ENCODE measurements around the gene HOXA3.

The HOXA3 gene

GRCh38 chr7:27172823-27173510 is 20.6 kb upstream of the HOXA3 start:
- H3K27ac ChIP-seq (ENCODE audit: poor library complexity, severe bottlenecking): peak overlapping the region; percentile 93
- H3K4me1 ChIP-seq (ENCODE audit: insufficient read depth, poor library complexity, severe bottlenecking): peaks cover 20% of the 10 kb centered on the region
- peak overlapping the region; percentile 54 for H3K4me3 ChIP-seq (ENCODE audit: severe bottlenecking)
- H3K9me3 ChIP-seq (ENCODE audit: severe bottlenecking): no peaks in the 10 kb centered on the region
- no peak for ATAC-seq (ENCODE audit: low read depth)
- H3K36me3 ChIP-seq (ENCODE audit: low read depth): peaks cover 6% of the 10 kb centered on the region; the same call in 1 of the 2 replicates
- no peak for TF ChIP-seq CTCF (IDR thresholded peaks at IDR 0.05; ENCODE audit: poor library complexity, severe bottlenecking)
- peak; percentile 65 for DNase-seq (ENCODE audit: low spot score)
- H3K27me3 ChIP-seq (ENCODE audit: insufficient read depth, poor library complexity, severe bottlenecking): no peaks in the 10 kb centered on the region

- ATAC-seq (ENCODE audit: low read depth) (no peak), DNase-seq (ENCODE audit: low spot score) (peak; percentile 80)
- peak overlapping the region; percentile 93 for H3K27ac ChIP-seq (ENCODE audit: poor library complexity, severe bottlenecking)
- no peak for TF ChIP-seq CTCF (IDR thresholded peaks at IDR 0.05; ENCODE audit: poor library complexity, severe bottlenecking)
- peaks cover 6% of the 10 kb centered on the region; the same call in 1 of the 2 replicates for H3K36me3 ChIP-seq (ENCODE audit: low read depth)
- H3K9me3 ChIP-seq (ENCODE audit: severe bottlenecking): no peaks in the 10 kb centered on the region
- H3K4me3 ChIP-seq (ENCODE audit: severe bottlenecking): peak overlapping the region; percentile 54
- H3K4me1 ChIP-seq (ENCODE audit: insufficient read depth, poor library complexity, severe bottlenecking): peaks cover 25% of the 10 kb centered on the region
- no peaks in the 10 kb centered on the region for H3K27me3 ChIP-seq (ENCODE audit: insufficient read depth, poor library complexity, severe bottlenecking)
These were observed 20.0 kb upstream of the HOXA3 start for GRCh38 chr7:27172315-27172774.

- TF ChIP-seq CTCF (IDR thresholded peaks at IDR 0.05; ENCODE audit: poor library complexity, severe bottlenecking): peak; percentile 7
- Histone ChIP-seq H3K4me1 (ENCODE audit: insufficient read depth, poor library complexity, severe bottlenecking) (peaks cover 20% of the 10 kb centered on the region), H3K9me3 (ENCODE audit: severe bottlenecking) (no peaks in the 10 kb centered on the region), H3K27ac (ENCODE audit: poor library complexity, severe bottlenecking) (peak overlapping the region; percentile 93), H3K4me3 (ENCODE audit: severe bottlenecking) (peak overlapping the region; percentile 54), H3K27me3 (ENCODE audit: insufficient read depth, poor library complexity, severe bottlenecking) (no peaks in the 10 kb centered on the region), H3K36me3 (ENCODE audit: low read depth) (peaks cover 6% of the 10 kb centered on the region; the same call in 1 of the 2 replicates)
- 0 out of 3 replicates have a peak, but pooled peaks have one; percentile 9 for ATAC-seq (ENCODE audit: low read depth)
- peak; percentile 63 for DNase-seq (ENCODE audit: low spot score)
These were observed 19.4 kb upstream of the HOXA3 start for GRCh38 chr7:27171637-27172314.

- Histone ChIP-seq H3K27me3 (ENCODE audit: insufficient read depth, poor library complexity, severe bottlenecking) (no peaks in the 10 kb centered on the region), H3K4me1 (ENCODE audit: insufficient read depth, poor library complexity, severe bottlenecking) (peaks cover 15% of the 10 kb centered on the region), H3K36me3 (ENCODE audit: low read depth) (peaks cover 6% of the 10 kb centered on the region; the same call in 1 of the 2 replicates), H3K27ac (ENCODE audit: poor library complexity, severe bottlenecking) (peak overlapping the region; percentile 93), H3K4me3 (ENCODE audit: severe bottlenecking) (peak overlapping the region; percentile 54), H3K9me3 (ENCODE audit: severe bottlenecking) (no peaks in the 10 kb centered on the region)
- ATAC-seq (ENCODE audit: low read depth) (no peak), DNase-seq (ENCODE audit: low spot score) (peak; percentile 72)
- no peak for TF ChIP-seq CTCF (IDR thresholded peaks at IDR 0.05; ENCODE audit: poor library complexity, severe bottlenecking)
These were observed 18.9 kb upstream of the HOXA3 start for GRCh38 chr7:27171325-27171636.

Data from RWPE2 (cell line).